GM19395 (cell line): Measurements from ENCODE around the gene NPFF.
A peak's percentile ranks its signal among the peaks of the same experiment; 100 is the strongest.
"Not testable (repeated sequence)": the region's sequence is repeated elsewhere in the genome, so short reads cannot be mapped to it uniquely, and the experiment has no call there.

Source experiments
- ATAC-seq: cut with Tn5 transposase; IDR thresholded peaks from one replicate; pipeline ENCODE4 v1.9.1; 2021; ENCODE audit warnings: mild to moderate bottlenecking, moderate library complexity; ENCODE audit not compliant: unreplicated experiment

NPFF gene

GRCh38 chr12:53506881-53507602, at the start of gene NPFF:
Gene NPFF, minus strand, starts transcription at chr12:53507484. Its CDS starts 10 bp downstream, at chr12:53507474.
- ATAC-seq: no peak

- ATAC-seq: no peak
Observed at GRCh38 chr12:53552361-53553327, 45.4 kb upstream of the NPFF start.

DNA sequence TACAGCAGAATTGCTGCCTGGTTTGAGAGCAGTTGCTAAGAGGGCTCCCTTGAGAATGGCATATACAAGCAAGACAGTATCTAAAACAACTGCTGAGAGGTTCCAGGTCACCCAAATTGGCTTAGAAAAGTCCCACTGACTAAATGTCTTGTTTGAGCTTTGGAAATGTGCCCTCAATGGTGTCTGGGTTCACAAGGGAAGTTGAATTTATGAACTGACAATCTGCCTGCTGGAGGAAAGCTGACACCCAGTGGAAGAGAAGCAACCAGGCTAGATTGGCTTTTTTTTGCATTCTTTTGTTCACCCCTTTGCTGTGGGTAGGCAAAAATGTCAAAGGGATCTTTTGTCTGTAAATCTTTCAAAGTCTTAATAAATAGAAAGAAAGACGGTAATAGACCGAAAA, 44.6 kb upstream of the NPFF start:
- no peak for ATAC-seq

DNA sequence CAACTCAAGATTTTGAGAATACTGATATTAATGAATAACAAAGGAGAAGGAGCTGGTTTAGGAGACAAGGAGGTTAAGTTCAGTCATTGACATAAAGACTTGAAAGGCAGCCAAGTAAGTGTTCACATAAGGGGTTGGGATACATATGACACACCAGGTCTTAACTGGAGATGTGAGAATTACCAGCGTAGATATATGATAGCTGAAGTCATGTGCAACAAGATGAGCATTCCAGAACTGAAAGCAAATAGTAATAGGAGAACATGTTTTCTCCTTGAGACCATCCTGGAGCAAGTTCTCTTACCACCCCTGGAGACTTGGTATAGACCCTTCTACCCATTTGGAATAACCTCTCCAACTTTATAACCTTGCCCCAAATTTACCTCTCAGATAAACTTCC, 43.3 kb upstream of the NPFF start:
- no peak for ATAC-seq

GRCh38 chr12:53550131-53550530, 42.8 kb upstream of the NPFF start:
- not testable (repeated sequence) for ATAC-seq

GRCh38 chr12:53548354-53548753, 41.1 kb upstream of the NPFF start:
- not testable (repeated sequence) for ATAC-seq

- ATAC-seq: peak; percentile 76
Observed at GRCh38 chr12:53543539-53543938, 36.3 kb upstream of the NPFF start.

DNA sequence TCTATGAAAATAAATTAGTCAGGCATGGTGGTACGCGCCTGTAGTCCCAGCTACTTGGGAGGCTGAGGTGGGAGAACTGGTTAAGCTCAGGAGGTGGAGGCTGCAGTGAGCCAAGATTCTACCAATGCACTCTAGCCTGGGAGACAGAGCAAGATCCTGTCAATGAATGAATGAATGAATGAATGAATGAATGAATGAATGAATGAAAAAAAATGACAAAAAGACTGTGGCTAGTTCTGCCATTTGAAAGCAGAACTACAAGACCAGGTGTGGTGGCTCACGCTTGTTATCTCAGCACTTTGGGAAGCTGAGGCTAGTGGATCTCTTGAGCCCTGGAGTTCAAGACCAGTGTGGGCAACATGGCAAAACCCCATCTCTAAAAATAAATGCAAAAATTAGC, 32.2 kb upstream of the NPFF start:
- no peak for ATAC-seq

GRCh38 chr12:53538209-53538689, 31.0 kb upstream of the NPFF start:
- no peak for ATAC-seq

DNA sequence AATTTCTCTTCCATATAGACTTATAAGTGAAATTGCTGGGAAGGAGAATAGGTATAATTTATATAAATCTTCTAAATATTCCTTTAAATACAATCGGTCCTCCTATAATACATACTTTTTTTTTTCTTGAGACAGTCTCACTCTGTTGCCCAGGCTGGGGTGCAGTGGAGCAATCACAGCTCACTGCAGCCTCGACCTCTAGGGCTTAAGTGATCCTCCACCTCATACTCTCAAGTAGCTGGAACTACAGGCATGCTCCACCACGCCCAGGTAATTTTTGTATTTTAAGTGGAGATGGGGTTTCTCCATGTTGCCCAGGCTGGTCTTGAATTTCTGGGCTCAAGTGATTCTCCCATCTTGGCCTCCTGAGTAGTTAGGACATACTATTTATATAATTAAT, 29.7 kb upstream of the NPFF start:
- no peak for ATAC-seq

DNA sequence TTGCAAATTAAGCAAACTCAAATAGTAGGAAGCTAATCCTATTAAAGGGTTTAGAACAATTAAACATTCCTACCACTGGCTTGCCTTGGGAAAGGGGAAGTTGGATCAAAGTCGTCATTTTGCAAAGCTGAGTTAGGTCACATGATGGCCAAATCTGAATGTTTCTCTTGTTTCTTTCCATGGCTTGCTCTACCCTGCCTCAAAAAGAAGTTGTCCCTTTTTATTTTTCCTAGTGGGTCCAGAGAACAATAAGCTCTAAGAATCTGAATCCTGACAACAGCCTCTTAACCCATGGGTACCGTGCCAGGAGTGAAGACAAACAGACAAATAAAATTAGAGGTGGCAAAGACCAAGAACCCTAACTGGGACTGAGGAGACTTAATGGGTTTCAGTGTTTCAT, 26.2 kb upstream of the NPFF start:
- ATAC-seq: no peak

GRCh38 chr12:53532524-53533445, 25.5 kb upstream of the NPFF start:
- ATAC-seq: no peak

GRCh38 chr12:53532021-53532420, 24.7 kb upstream of the NPFF start:
- no peak for ATAC-seq

GRCh38 chr12:53530920-53531319, 23.6 kb upstream of the NPFF start:
- no peak for ATAC-seq

DNA sequence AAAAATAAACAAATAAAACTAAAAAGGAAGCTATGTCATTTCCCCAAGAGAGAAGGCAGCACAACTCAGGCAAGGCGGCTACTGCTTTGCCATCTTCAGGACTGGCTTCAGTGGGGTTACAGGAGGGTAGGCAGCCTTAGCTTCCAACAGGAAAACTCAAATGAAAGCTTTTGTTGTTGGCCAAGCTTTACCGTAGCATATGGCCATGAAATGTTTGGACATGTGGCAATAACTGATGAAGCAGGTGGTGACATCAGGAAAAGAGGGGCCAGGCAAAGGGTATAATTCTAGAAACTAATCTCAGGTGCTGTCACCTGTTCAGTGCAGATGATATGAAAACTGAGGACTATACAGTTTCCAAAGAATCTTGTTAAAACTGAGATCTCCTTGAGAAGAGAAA, 22.8 kb upstream of the NPFF start:
- no peak for ATAC-seq

DNA sequence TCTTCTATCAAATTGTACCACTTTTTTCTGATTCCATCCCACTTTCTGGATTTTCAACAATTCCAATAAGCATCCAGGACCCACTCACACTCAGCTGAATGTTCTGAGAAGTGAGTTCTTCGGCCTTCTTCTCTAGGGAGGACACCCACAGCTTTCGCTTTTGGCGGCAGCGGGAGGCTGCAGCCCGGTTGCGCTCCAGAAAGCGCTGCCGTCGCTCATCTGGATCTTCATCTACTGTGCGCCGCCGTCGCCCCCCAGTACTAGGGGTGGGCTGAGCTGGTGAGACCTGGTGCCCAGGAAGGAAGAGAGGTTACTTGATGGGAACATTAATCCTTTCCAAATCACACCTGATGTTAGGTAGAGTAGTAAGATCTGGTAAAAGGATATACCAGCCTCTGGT, 17.2 kb upstream of the NPFF start:
- ATAC-seq: no peak

DNA sequence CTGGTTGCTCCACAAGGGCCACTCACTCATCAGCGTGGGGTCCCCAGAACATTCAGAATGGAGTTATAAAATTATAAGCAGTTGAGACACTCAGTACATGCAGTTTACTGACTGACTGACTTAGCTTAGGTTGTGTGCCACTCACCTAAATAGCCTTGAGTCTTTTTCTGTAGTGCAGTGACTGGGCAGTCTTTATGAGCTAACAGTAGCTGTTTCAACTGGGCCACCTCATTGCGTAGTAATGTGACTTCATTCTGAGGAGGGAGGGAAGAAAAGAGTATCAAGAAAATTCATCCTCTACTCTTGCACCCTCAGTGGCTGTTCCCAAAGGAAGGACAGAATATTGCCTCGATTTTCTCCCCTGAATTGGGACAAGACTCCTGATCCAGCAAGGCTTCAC, 15.8 kb upstream of the NPFF start:
- ATAC-seq: no peak

DNA sequence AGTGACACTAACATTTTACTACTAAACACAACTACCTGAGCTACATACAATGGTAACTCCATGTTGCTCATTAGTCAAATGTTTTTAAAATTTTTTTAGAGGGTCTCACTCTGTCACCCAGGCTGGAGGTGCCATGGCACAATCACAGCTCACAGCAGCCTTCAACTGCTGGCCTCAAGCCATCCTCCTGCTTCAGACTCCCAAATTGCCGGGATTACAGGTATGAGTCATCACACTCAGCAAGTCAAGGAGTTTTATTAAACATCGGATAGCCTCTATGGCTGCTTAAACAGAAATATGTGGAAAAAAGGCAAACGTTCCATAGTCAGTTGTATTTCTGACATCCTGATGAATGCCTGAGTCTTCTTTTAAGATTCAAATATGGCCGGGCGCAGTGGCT, 11.1 kb upstream of the NPFF start:
- ATAC-seq: no peak

DNA sequence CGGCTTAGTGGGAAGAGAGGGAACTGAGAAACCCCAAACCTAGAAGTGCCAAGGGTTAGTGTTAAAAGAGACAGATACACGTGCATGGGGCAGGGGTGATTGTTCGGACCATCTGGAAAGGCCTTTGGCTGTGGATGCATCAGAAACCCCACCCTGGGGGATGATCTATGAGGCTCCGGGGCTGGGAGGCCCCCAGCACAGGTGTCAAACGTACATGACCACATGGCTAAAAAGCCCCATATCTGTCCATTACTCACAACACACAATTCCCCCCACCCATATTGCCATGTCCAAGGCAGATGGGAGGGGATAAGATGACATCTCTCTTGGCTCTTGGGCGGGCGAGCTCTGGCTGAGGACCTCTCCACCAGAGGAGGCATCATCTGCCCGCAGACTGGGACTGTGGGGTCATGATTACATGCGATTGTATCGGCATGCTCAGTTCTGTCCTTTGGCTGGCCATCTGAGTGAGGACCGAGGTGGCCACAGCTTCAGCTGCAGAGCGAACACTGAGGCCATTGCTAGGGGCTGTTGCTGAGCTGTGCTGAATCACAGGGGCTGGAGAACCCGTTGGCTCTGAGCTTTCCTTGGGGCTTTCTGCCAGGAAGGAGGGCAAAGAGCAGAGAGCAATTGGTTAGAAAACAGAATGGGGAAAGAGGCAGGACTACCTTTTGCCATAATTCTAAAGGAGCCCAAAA, 9.6 kb upstream of the NPFF start:
- no peak for ATAC-seq

DNA sequence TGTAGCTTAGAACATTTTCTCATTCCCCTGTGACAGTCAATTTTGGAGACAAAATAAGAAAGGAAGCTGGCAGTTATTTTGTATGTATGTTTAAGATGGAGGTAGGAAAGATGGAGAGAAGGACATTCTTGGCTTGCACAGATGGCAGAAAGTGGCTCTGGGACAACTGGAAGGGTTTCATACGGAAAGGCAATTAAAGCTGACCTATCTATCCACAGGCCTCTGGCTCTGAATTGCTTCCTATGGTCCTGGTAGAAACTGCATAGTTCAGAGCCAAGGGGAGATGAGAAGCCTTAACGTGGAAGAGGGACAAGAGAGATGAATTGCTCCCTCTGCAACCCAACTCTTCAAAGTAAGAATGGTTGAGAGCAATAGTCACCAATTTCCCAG, 8.0 kb upstream of the NPFF start:
- ATAC-seq: no peak
